Sigmoid colon (tissue), 7 donors: ENCODE measurements around the gene MAP4K1. TPM values are rescaled to one million over a fixed set of nuclear protein-coding genes. Genes with fewer than 3 reads are reported as not detected.
"Not testable (repeated sequence)": the region's sequence is repeated elsewhere in the genome, so short reads cannot be mapped to it uniquely, and the experiment has no call there.

ENCODE experiments used
- DNase-seq: peaks from one replicate; pipeline ENCODE4 v3.0.0-alpha.2; 2019
- H3K27ac ChIP-seq, 4 donors: fragments of 200-600 bp; sonication (generic); one replicate each; pipeline ENCODE4 v1.5.1; 2016 to 2019; ENCODE audit warnings: mild to moderate bottlenecking in 1 of 4
- H3K27me3 ChIP-seq, 3 donors: fragments of 200-600 bp; sonication (generic); one replicate each; pipeline ENCODE4 v1.5.1; 2019; ENCODE audit warnings: mild to moderate bottlenecking in 1 of 3
- H3K36me3 ChIP-seq, 4 donors: fragments of 200-600 bp; sonication (generic); one replicate each; pipeline ENCODE4 v1.5.1; 2016 to 2019
- H3K4me1 ChIP-seq, 4 donors: fragments of 200-600 bp; sonication (generic); one replicate each; pipeline ENCODE4 v1.5.1; 2017 to 2019
- H3K4me3 ChIP-seq, 4 donors: fragments of 200-600 bp; sonication (generic); one replicate each; pipeline ENCODE4 v1.5.1; 2017 to 2019; ENCODE audit warnings: mild to moderate bottlenecking in 2 of 4, moderate library complexity in 1 of 4
- H3K9me3 ChIP-seq, 4 donors: fragments of 200-600 bp in 3 of 4; sonication (generic) in 3 of 4; one replicate each; pipeline versions ENCODE4 v1.5.1 to v1.6.1; 2013 to 2019
- EP300 ChIP-seq, 4 donors: sonication (generic); formaldehyde crosslinking; IDR thresholded peaks; one replicate each; pipeline ENCODE4 v1.6.1; 2017; ENCODE audit warnings: antibody characterized with exemption in 4 of 4
- POLR2A ChIP-seq, 2 donors: fragments of 450-650 bp; IDR thresholded peaks; one replicate each; pipeline ENCODE4 v1.6.1; 2016; ENCODE audit warnings: antibody characterized with exemption in 2 of 2, mild to moderate bottlenecking in 2 of 2, moderate library complexity in 2 of 2
- POLR2AphosphoS5 ChIP-seq, 4 donors: sonication (generic); formaldehyde crosslinking; IDR thresholded peaks; one replicate each; pipeline ENCODE4 v1.6.1; 2017; ENCODE audit warnings: antibody characterized with exemption in 4 of 4
- WGBS, 2 donors: extraction: QIAGEN DNeasy Blood & Tissue Kit; methylation state at CpG; one replicate each; pipeline ENCODE4 v1.1.7; 2013; 5-methylcytosine and 5-hydroxymethylcytosine counted together
- intact Hi-C: fragments of 100-400 bp; cut with DNase I; formaldehyde crosslinking; loops from one replicate; pipeline ENCODE4 v1.15.1; 2023
- polyA plus RNA-seq, 3 donors: library from polyadenylated mRNA; stranded (reverse); fragments of 200-250 nt; gene quantifications; one replicate each; pipeline ENCODE4 v1.2.3, GENCODE V29; 2013
- total RNA-seq, 4 donors: library from RNA; depleted of rRNA; stranded (reverse); fragments of >200 nt; gene quantifications; one replicate each; pipeline ENCODE4 v1.1.0, GENCODE V29; 2016
- TF ChIP-seq, protein P1 (sequence below), 4 experiments: fragments of 450-650 bp in 3 of 4; fragments of 200-600 bp in 1 of 4; IDR thresholded peaks; one replicate each; pipeline ENCODE4 v1.5.1; 2016 to 2019; ENCODE audit warnings: antibody characterized with exemption in 4 of 4, mild to moderate bottlenecking in 3 of 4, moderate library complexity in 2 of 4
- donor health status: healthy with polysubstance abuse.
- donor health status: Bipolar disorder and iron deficiency.
- donor health status: healthy.

The MAP4K1 gene
- total and polyA plus RNA-seq, 7 donors, result 1.2 to 29.7 (median 1.6) TPM

- no peaks in the 10 kb centered on the region for H3K27me3 ChIP-seq
- no peak overlapping the region for H3K4me3 ChIP-seq
- no peak overlapping the region for H3K27ac ChIP-seq
- no peak for TF ChIP-seq EP300 (IDR thresholded peaks at IDR 0.05)
- TF ChIP-seq, protein P1, sequence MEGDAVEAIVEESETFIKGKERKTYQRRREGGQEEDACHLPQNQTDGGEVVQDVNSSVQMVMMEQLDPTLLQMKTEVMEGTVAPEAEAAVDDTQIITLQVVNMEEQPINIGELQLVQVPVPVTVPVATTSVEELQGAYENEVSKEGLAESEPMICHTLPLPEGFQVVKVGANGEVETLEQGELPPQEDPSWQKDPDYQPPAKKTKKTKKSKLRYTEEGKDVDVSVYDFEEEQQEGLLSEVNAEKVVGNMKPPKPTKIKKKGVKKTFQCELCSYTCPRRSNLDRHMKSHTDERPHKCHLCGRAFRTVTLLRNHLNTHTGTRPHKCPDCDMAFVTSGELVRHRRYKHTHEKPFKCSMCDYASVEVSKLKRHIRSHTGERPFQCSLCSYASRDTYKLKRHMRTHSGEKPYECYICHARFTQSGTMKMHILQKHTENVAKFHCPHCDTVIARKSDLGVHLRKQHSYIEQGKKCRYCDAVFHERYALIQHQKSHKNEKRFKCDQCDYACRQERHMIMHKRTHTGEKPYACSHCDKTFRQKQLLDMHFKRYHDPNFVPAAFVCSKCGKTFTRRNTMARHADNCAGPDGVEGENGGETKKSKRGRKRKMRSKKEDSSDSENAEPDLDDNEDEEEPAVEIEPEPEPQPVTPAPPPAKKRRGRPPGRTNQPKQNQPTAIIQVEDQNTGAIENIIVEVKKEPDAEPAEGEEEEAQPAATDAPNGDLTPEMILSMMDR (IDR thresholded peaks at IDR 0.05), result no peak
- no peak for TF ChIP-seq POLR2A (IDR thresholded peaks at IDR 0.05)
- TF ChIP-seq POLR2AphosphoS5 (IDR thresholded peaks at IDR 0.05), result no peak
- 66 to 86% methylated on average over 3 of the region's 3 CpGs for WGBS, 2 donors
- no peak for DNase-seq
- no peaks in the 10 kb centered on the region for H3K9me3 ChIP-seq
- intact Hi-C loops, result no loop called here
- H3K36me3 ChIP-seq, result no peaks in the 10 kb centered on the region
- peaks cover 0 to 11% (median 8%) of the 10 kb centered on the region in 4 donors for H3K4me1 ChIP-seq
Observed at GRCh38 chr19:38614289-38614688, 3.5 kb downstream of the MAP4K1 start.

DNA sequence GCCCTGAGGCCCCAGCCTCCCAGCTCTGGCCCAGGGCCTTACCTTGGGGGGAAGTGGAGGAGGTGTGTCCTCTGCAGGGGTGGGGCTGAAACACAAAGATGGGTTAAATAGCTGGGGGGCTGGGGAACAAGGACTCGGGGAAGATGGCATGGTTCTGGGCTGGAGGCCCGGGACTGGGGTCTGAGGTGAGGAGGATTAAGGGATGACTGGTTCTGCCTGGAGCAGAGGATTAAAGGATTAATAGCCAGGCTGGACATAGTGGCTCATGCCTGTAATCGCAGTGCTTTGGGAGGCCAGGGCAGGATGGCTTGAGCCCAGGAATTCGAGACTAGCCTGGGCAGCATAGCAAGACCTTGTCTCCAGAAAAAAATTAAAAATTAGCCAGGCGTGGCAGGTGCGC lies 11.6 kb downstream of the MAP4K1 start:
- Histone ChIP-seq H3K27me3 (peaks cover 0 to 4% (median 0%) of the 10 kb centered on the region in 3 donors), H3K27ac (no peak overlapping the region), H3K36me3 (no peaks in the 10 kb centered on the region), H3K4me3 (no peak overlapping the region), H3K9me3 (no peaks in the 10 kb centered on the region), H3K4me1 (no peaks in the 10 kb centered on the region)
- DNase-seq, result no peak
- 77 to 86% methylated on average over 6 of the region's 6 CpGs for WGBS, 2 donors
- intact Hi-C loops, result no loop called here
- TF ChIP-seq, protein P1 (IDR thresholded peaks at IDR 0.05), result no peak
- TF ChIP-seq POLR2A (IDR thresholded peaks at IDR 0.05), result no peak

- 96% methylated on average over 5 of the region's 5 CpGs for WGBS, 2 donors
- H3K4me1 ChIP-seq, intact Hi-C loops, DNase-seq, H3K36me3 ChIP-seq, H3K27ac ChIP-seq, H3K9me3 ChIP-seq, H3K4me3 ChIP-seq, H3K27me3 ChIP-seq: not testable (repeated sequence)
Observed at GRCh38 chr19:38602856-38603255, 14.9 kb downstream of the MAP4K1 start.

- TF ChIP-seq, protein P1 (IDR thresholded peaks at IDR 0.05), result no peak
- TF ChIP-seq POLR2A (IDR thresholded peaks at IDR 0.05), result no peak
- no peak for TF ChIP-seq POLR2AphosphoS5 (IDR thresholded peaks at IDR 0.05)
- no peak for TF ChIP-seq EP300 (IDR thresholded peaks at IDR 0.05)
- Histone ChIP-seq H3K4me3 (no peak overlapping the region), H3K36me3 (no peaks in the 10 kb centered on the region), H3K27me3 (peaks cover under 1 to 17% (median 8%) of the 10 kb centered on the region in 3 donors), H3K27ac (no peak overlapping the region), H3K4me1 (peaks cover 0 to 6% (median 6%) of the 10 kb centered on the region in 4 donors), H3K9me3 (no peaks in the 10 kb centered on the region)
- intact Hi-C loops, result no loop called here
- WGBS, 2 donors, result 84 to 93% methylated on average over 11 of the region's 11 CpGs
- DNase-seq, result no peak
Observed at GRCh38 chr19:38599722-38600121, 18.0 kb downstream of the MAP4K1 start.

- H3K4me1 ChIP-seq, result peaks cover 0 to 6% (median 6%) of the 10 kb centered on the region in 4 donors
- no peak for DNase-seq
- H3K9me3 ChIP-seq, result no peaks in the 10 kb centered on the region
- no peaks in the 10 kb centered on the region for H3K36me3 ChIP-seq
- 82 to 89% methylated on average over 11 of the region's 11 CpGs for WGBS, 2 donors
- intact Hi-C loops, result no loop called here
- H3K27me3 ChIP-seq, result peaks cover 6 to 40% (median 21%) of the 10 kb centered on the region in 3 donors
- TF ChIP-seq POLR2AphosphoS5 (IDR thresholded peaks at IDR 0.05) (no peak), POLR2A (IDR thresholded peaks at IDR 0.05) (no peak), EP300 (IDR thresholded peaks at IDR 0.05) (no peak)
- TF ChIP-seq, protein P1 (IDR thresholded peaks at IDR 0.05), result no peak
- no peak overlapping the region for H3K4me3 ChIP-seq
- no peak overlapping the region for H3K27ac ChIP-seq
Observed at GRCh38 chr19:38597075-38597474, 20.7 kb downstream of the MAP4K1 start.
